AG09309 (cell line): ENCODE data around the gene CDK14.

Experiments
- DNase-seq: peaks from one replicate; pipeline ENCODE4 v3.0.0-alpha.2; 2010; ENCODE audit warnings: low read depth
- H3K4me3 ChIP-seq: 2 replicates; pipeline ENCODE4 v1.5.1; 2011; ENCODE audit warnings: mild to moderate bottlenecking, low read depth, low read length, moderate library complexity; ENCODE audit not compliant: control insufficient read depth
- TF ChIP-seq, protein P1 (sequence below): IDR thresholded peaks from 2 replicates; pipeline ENCODE4 v1.5.1; 2011; ENCODE audit warnings: mild to moderate bottlenecking, low read depth, low read length, inconsistent platforms; ENCODE audit not compliant: insufficient read depth, control insufficient read depth; ENCODE audit errors: missing control alignments

CDK14 gene

DNA sequence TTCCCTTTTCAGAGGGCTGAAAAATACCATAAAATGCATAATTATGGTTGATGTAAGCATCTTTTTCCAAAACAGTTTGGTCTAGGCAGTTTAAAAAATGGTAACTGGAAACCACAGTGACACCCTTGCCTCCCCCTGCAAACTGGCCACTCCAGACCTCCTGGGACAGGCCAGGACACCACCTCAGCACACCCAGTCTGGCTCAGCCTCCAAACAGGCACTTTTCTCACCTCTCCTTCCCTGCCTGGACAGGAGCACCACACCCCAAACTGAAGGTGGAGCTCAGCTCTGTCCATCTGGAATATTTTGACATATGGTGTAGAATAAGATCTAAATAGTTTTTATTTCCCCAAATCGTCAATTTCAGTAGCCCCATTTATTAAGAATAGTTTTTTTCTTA lies 78.5 kb downstream of the CDK14 start:
- H3K4me3 ChIP-seq = no peak overlapping the region
- TF ChIP-seq, protein P1, sequence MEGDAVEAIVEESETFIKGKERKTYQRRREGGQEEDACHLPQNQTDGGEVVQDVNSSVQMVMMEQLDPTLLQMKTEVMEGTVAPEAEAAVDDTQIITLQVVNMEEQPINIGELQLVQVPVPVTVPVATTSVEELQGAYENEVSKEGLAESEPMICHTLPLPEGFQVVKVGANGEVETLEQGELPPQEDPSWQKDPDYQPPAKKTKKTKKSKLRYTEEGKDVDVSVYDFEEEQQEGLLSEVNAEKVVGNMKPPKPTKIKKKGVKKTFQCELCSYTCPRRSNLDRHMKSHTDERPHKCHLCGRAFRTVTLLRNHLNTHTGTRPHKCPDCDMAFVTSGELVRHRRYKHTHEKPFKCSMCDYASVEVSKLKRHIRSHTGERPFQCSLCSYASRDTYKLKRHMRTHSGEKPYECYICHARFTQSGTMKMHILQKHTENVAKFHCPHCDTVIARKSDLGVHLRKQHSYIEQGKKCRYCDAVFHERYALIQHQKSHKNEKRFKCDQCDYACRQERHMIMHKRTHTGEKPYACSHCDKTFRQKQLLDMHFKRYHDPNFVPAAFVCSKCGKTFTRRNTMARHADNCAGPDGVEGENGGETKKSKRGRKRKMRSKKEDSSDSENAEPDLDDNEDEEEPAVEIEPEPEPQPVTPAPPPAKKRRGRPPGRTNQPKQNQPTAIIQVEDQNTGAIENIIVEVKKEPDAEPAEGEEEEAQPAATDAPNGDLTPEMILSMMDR = no peak
- no peak for DNase-seq

DNA sequence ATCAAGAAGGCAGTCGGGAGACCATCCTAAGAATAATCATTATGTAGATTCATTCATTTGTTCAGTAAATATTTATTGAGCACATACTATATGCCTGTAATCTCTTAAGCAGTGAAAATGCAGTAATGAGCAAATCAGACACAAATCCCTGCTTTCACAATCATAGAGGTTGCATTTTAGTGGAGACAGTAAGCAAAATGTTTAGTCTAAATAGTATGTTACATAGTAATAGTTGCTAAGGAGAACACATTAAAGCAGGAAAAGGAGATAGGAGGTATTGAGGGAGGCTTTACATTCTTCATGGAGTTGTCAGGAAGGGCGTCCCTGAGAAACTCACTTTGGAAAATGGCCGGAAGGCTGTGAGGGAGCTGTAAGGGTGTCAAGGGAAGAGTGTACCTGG lies 79.9 kb downstream of the CDK14 start:
- TF ChIP-seq, protein P1 = no peak
- DNase-seq = no peak
- H3K4me3 ChIP-seq = no peak overlapping the region

DNA sequence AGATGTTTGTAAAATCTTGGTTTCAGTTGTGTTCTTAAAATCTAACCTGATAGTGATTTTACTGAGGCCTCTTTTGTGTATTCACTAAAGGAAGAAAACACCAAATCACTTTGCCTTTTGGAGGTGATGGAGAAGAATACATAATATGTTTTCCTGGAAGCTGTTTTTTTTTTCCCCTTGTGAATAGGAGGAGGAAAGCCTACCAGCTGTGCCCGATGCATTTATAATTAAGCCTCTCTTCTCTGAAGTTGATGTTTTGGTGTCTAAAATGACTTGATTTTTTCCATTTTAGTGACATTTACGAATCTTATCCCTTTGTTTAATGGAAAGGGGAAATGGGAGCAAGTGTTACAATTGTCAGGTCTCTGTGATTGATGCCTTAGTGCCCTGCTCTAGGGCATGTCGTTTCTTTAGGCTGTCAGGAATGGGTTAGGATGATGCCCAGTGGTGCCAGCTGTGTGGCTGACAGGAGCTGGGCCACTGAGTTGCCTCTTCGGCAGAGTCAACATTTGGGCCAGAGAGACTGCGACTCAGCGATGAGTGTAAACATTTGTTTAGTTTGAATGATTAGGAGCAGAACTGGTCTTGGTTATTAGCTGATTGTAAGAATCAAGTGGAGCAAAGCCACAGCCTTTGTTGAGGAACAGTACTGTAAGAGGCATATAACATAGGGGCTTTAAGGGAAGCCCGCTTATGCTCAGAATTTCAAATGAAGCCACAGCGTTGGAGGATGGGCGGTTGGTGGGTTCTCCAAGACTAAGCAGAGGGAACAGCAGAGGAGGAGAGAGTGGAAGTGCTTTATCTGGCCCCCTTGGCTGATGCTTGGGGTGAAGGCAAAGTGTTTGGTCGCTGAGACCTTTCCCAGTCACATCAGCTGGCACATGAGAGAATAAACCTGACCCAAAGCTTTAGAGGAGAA lies 81.6 kb downstream of the CDK14 start:
- DNase-seq = no peak
- TF ChIP-seq, protein P1 = no peak
- no peak overlapping the region for H3K4me3 ChIP-seq

DNA sequence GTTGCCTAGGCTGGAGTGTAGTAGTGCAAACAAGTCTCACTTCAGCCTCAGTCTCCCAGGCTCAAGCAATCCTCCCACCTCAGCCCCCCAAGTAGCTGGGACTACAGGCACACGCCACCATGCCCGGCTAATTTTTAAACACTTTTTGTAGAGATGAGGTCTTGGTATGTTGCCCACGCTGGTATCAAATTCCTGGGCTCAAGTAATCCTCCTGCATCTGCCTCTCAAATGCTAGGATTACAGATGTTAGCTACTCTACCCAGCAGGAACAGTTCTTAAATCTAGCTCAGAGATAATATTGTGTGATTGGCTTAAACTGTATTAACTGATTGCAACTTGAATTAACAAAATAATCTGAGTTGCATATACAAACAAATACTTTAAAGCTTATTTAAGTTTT lies 82.9 kb downstream of the CDK14 start:
- TF ChIP-seq, protein P1 = no peak
- no peak overlapping the region for H3K4me3 ChIP-seq
- DNase-seq = no peak

DNA sequence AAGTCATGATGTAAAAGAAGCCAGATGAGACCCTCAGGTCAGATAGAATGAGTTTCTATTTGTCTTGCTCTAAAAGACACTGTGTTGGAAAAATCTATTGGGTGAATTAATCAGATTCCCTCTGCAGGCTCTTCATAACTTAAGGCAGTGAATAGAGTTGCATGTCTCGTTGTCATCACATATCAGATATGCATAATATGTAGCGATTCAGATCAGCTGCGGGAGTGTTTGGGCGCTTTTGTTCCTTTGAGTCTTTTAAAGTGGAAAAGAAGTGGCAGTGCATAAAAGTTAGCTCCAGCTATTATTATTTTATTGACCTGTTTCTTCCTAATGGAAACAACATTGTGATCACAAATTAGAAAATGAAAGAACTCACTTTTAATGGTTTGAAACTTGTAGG lies 84.4 kb downstream of the CDK14 start:
- DNase-seq = no peak
- TF ChIP-seq, protein P1 = no peak
- no peak overlapping the region for H3K4me3 ChIP-seq

DNA sequence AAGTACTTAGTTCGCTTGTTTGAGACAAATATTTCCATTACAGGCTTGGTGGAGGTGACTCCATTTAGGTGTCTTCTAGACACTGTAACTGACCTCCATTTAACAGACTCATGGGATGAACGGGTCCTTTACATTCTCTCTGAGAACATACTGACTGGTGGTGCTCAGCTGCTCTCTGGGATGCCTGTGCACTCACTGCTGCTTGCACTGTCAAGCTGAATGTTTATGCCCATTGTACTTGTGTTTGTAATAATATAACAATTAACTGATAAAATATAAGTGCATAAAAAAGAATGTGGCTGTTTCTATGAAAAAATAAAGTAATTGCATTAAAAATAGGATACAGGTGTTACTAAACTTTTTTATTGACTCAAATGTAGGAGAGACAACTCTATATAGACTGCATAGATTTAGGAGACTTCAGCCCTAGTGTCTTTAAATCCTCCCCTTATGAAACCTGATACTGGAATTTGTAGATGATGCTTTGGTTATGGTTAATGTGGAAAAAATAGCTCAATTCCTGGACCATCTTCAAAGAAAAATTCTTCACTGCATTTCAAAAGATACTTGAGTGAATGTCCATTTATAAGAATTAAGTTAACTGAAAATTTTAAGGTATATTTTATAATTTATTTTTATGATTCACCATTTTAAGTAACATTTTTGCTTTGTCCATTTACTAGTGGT lies 85.4 kb downstream of the CDK14 start:
- peak; percentile 25 for DNase-seq
- H3K4me3 ChIP-seq = no peak overlapping the region
- TF ChIP-seq, protein P1 = no peak
